Measurements from ENCODE around the gene KLF4. TPM values are rescaled to one million over a fixed set of nuclear protein-coding genes. Genes with fewer than 3 reads are reported as not detected.

KLF4 gene
- total and polyA plus RNA-seq, 7 donors = 7.5 to 17.2 (median 13.1) TPM

GRCh38 chr9:107480386-107480789 lies 9.2 kb downstream of the KLF4 start:
- ATAC-seq (peak; percentile 22 to 77 (median 38)), DNase-seq (peak; percentile 59 to 86)
- H3K27me3 ChIP-seq (ENCODE audit: insufficient read depth in 3 of 3, low read length in 2 of 3) = no peaks in the 10 kb centered on the region
- WGBS, 3 donors = 46 to 50% (median 47%) methylated on average over 12 of the region's 12 CpGs
- H3K4me3 ChIP-seq = peak overlapping the region; percentile 45
- no peak overlapping the region for H3K27ac ChIP-seq
- intact Hi-C loops (cut with DNase I) = loop anchor here (5.0 to 10.0 kb wide), 3 partner anchors 674 to 1087 kb away; no protein-coding TSS in a partner anchor
- H3K9me3 ChIP-seq = no peaks in the 10 kb centered on the region
- TF ChIP-seq CTCF (IDR thresholded peaks at IDR 0.05) = no peak
- peaks cover 26% of the 10 kb centered on the region for H3K4me1 ChIP-seq
- peaks cover 0 to 7% of the 10 kb centered on the region in 2 donors for H3K36me3 ChIP-seq (ENCODE audit: insufficient read depth in 1 of 2, low read depth in 1 of 2)

GRCh38 chr9:107478805-107479204 lies 10.8 kb downstream of the KLF4 start:
- no peaks in the 10 kb centered on the region for H3K9me3 ChIP-seq
- DNase-seq (no peak), ATAC-seq (no peak)
- TF ChIP-seq CTCF (IDR thresholded peaks at IDR 0.05) = no peak
- no peaks in the 10 kb centered on the region for H3K27me3 ChIP-seq (ENCODE audit: insufficient read depth in 3 of 3, low read length in 2 of 3)
- H3K4me3 ChIP-seq = no peak overlapping the region
- H3K36me3 ChIP-seq (ENCODE audit: insufficient read depth in 1 of 2, low read depth in 1 of 2) = no peaks in the 10 kb centered on the region
- 87 to 95% (median 91%) methylated on average over 4 of the region's 4 CpGs for WGBS, 3 donors
- H3K4me1 ChIP-seq = peaks cover 15% of the 10 kb centered on the region
- no peak overlapping the region for H3K27ac ChIP-seq
- intact Hi-C loops (cut with DNase I) = no loop called here

- Histone ChIP-seq H3K4me3 (no peak overlapping the region), H3K27me3 (ENCODE audit: insufficient read depth in 3 of 3, low read length in 2 of 3) (no peaks in the 10 kb centered on the region), H3K4me1 (no peaks in the 10 kb centered on the region), H3K9me3 (no peaks in the 10 kb centered on the region), H3K27ac (no peak overlapping the region), H3K36me3 (ENCODE audit: insufficient read depth in 1 of 2, low read depth in 1 of 2) (no peaks in the 10 kb centered on the region)
- ATAC-seq = no peak
- intact Hi-C loops (cut with DNase I) = no loop called here
- DNase-seq = no peak
- TF ChIP-seq CTCF (IDR thresholded peaks at IDR 0.05) = no peak
- 90 to 96% (median 95%) methylated on average over 6 of the region's 6 CpGs for WGBS, 3 donors
Measured at GRCh38 chr9:107474124-107474523, 15.4 kb downstream of the KLF4 start.

GRCh38 chr9:107472581-107473340 lies 16.8 kb downstream of the KLF4 start:
- Histone ChIP-seq H3K27ac (no peak overlapping the region), H3K36me3 (ENCODE audit: insufficient read depth in 1 of 2, low read depth in 1 of 2) (no peaks in the 10 kb centered on the region), H3K9me3 (no peaks in the 10 kb centered on the region), H3K4me3 (no peak overlapping the region), H3K4me1 (no peaks in the 10 kb centered on the region), H3K27me3 (ENCODE audit: insufficient read depth in 3 of 3, low read length in 2 of 3) (no peaks in the 10 kb centered on the region)
- no peak for TF ChIP-seq CTCF (IDR thresholded peaks at IDR 0.05)
- ATAC-seq = no peak
- WGBS, 3 donors = 65 to 70% (median 65%) methylated on average over 9 of the region's 9 CpGs
- DNase-seq = no peak
- intact Hi-C loops (cut with DNase I) = no loop called here

GRCh38 chr9:107471552-107471951 lies 18.0 kb downstream of the KLF4 start:
- DNase-seq = no peak
- WGBS, 3 donors = 88 to 92% (median 92%) methylated on average over 6 of the region's 6 CpGs
- Histone ChIP-seq H3K4me3 (no peak overlapping the region), H3K36me3 (ENCODE audit: insufficient read depth in 1 of 2, low read depth in 1 of 2) (no peaks in the 10 kb centered on the region), H3K27me3 (ENCODE audit: insufficient read depth in 3 of 3, low read length in 2 of 3) (no peaks in the 10 kb centered on the region), H3K27ac (no peak overlapping the region), H3K4me1 (no peaks in the 10 kb centered on the region), H3K9me3 (no peaks in the 10 kb centered on the region)
- intact Hi-C loops (cut with DNase I) = no loop called here
- no peak for TF ChIP-seq CTCF (IDR thresholded peaks at IDR 0.05)
- ATAC-seq = no peak
